Chondrocyte (in vitro differentiated cells): ENCODE results near the gene ARHGAP6. TPM values are rescaled to one million over a fixed set of nuclear protein-coding genes. Genes with fewer than 3 reads are reported as not detected.

Source experiments
- DNase-seq: peaks from one replicate; pipeline ENCODE4 v3.0.0; 2021; ENCODE audit warnings: mixed read lengths, low spot score
- H3K27ac Mint-ChIP-seq: one replicate; pipeline ENCODE4 v1.8.0; 2021; ENCODE audit warnings: mild to moderate bottlenecking, moderate library complexity, mixed read lengths; ENCODE audit not compliant: unreplicated experiment
- H3K27me3 Mint-ChIP-seq: 2 replicates; pipeline ENCODE4 v1.8.0; 2021; ENCODE audit warnings: low read depth, mixed read lengths
- H3K36me3 Mint-ChIP-seq: 2 replicates; pipeline ENCODE4 v1.8.0; 2021; ENCODE audit warnings: low read depth, mixed read lengths
- H3K4me1 Mint-ChIP-seq: 2 replicates; pipeline ENCODE4 v1.8.0; 2021; ENCODE audit warnings: low read depth, mild to moderate bottlenecking, mixed read lengths
- H3K4me3 Mint-ChIP-seq: one replicate; pipeline ENCODE4 v1.8.0; 2021; ENCODE audit warnings: mild to moderate bottlenecking, moderate library complexity, mixed read lengths; ENCODE audit not compliant: unreplicated experiment
- H3K9me3 Mint-ChIP-seq: 2 replicates; pipeline ENCODE4 v1.8.0; 2021; ENCODE audit warnings: low read depth, mixed read lengths
- total RNA-seq: library from RNA; stranded (reverse); gene quantifications from 3 replicates; pipeline ENCODE4 v1.2.1, GENCODE V29; 2021
- TF ChIP-seq, protein P1 (sequence below): fragments of 200-600 bp; sonication (generic); IDR thresholded peaks from 2 replicates; pipeline ENCODE4 v1.5.0; 2021; ENCODE audit warnings: antibody characterized with exemption, mild to moderate bottlenecking, moderate library complexity

ARHGAP6 gene
- total RNA-seq, 1 donor from 2014 or later, result 1.5 TPM

GRCh38 chrX:11460347-11460746 lies 205.4 kb downstream of the ARHGAP6 start:
- H3K27me3 Mint-ChIP-seq, result no peaks in the 10 kb centered on the region
- H3K4me1 Mint-ChIP-seq, result peaks cover 26% of the 10 kb centered on the region
- peaks cover 3% of the 10 kb centered on the region for H3K9me3 Mint-ChIP-seq

DNA sequence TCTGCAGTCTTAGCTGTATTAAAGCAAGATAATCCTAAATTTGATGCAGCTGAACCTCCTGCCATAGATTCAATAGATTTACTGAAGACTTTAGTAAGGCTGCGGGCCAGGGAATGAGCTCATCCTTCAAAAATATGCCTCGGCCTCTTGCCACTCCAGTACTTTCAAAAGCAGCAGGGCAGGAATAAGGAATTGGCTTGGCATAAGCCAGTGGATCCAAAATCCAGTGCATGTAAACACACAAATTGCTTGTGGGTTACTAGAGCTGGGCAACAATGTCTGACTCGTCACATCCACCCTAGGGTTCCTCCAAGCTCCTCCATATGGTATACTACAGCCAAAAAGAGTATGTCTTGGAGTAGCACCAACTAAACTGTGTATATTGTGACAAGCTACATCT lies 207.6 kb downstream of the ARHGAP6 start:
- Mint-ChIP-seq H3K27me3 (no peaks in the 10 kb centered on the region), H3K27ac (no peak overlapping the region), H3K36me3 (no peaks in the 10 kb centered on the region), H3K9me3 (peaks cover 3% of the 10 kb centered on the region), H3K4me1 (peaks cover 26% of the 10 kb centered on the region), H3K4me3 (no peak overlapping the region)
- TF ChIP-seq, protein P1, sequence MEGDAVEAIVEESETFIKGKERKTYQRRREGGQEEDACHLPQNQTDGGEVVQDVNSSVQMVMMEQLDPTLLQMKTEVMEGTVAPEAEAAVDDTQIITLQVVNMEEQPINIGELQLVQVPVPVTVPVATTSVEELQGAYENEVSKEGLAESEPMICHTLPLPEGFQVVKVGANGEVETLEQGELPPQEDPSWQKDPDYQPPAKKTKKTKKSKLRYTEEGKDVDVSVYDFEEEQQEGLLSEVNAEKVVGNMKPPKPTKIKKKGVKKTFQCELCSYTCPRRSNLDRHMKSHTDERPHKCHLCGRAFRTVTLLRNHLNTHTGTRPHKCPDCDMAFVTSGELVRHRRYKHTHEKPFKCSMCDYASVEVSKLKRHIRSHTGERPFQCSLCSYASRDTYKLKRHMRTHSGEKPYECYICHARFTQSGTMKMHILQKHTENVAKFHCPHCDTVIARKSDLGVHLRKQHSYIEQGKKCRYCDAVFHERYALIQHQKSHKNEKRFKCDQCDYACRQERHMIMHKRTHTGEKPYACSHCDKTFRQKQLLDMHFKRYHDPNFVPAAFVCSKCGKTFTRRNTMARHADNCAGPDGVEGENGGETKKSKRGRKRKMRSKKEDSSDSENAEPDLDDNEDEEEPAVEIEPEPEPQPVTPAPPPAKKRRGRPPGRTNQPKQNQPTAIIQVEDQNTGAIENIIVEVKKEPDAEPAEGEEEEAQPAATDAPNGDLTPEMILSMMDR, result no peak
- DNase-seq, result no peak

More at GRCh38 chrX:11460347-11460746, 205.4 kb downstream of the ARHGAP6 start:
- Mint-ChIP-seq H3K4me3 (no peak overlapping the region), H3K36me3 (no peaks in the 10 kb centered on the region), H3K27ac (no peak overlapping the region)
- TF ChIP-seq, protein P1, result peak; percentile 32
- DNase-seq, result no peak

- Mint-ChIP-seq H3K9me3 (peaks cover 9% of the 10 kb centered on the region), H3K36me3 (no peaks in the 10 kb centered on the region), H3K27ac (no peak overlapping the region), H3K27me3 (no peaks in the 10 kb centered on the region), H3K4me3 (no peak overlapping the region), H3K4me1 (peaks cover 34% of the 10 kb centered on the region)
- TF ChIP-seq, protein P1, result no peak
- DNase-seq, result no peak
Observed at GRCh38 chrX:11451151-11451550, 214.6 kb downstream of the ARHGAP6 start.

GRCh38 chrX:11450354-11450753 lies 215.4 kb downstream of the ARHGAP6 start:
- no peak overlapping the region for H3K4me3 Mint-ChIP-seq
- H3K4me1 Mint-ChIP-seq, result peaks cover 42% of the 10 kb centered on the region
- DNase-seq, result no peak
- H3K36me3 Mint-ChIP-seq, result no peaks in the 10 kb centered on the region
- no peak overlapping the region for H3K27ac Mint-ChIP-seq
- H3K9me3 Mint-ChIP-seq, result peaks cover 9% of the 10 kb centered on the region
- H3K27me3 Mint-ChIP-seq, result no peaks in the 10 kb centered on the region
- TF ChIP-seq, protein P1, result no peak

DNA sequence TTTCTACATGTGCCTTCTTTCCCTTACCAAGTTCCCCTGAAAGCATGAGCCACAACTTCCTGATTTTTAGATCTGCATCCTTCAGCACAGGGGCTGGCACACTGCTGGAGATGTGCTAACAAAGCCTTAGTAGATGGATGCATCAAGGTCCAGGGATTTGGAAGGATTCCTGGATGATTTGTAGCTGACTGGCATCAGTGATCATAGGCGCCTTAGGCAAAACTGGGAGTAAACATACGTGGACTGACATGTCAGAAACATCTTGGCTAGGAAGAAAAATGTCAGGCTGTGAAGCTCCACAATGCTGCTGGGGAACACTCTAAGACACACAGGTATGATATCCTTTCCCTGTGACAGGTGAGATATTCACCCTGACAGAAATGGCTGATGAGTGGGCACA lies 216.1 kb downstream of the ARHGAP6 start:
- Mint-ChIP-seq H3K36me3 (no peaks in the 10 kb centered on the region), H3K27me3 (no peaks in the 10 kb centered on the region), H3K9me3 (peaks cover 10% of the 10 kb centered on the region), H3K27ac (no peak overlapping the region), H3K4me3 (no peak overlapping the region), H3K4me1 (peaks cover 46% of the 10 kb centered on the region)
- TF ChIP-seq, protein P1, result no peak
- no peak for DNase-seq
